K562 (cell line): Measurements from ENCODE around the gene PAFAH1B2. TPM values are rescaled to one million over a fixed set of nuclear protein-coding genes. Genes with fewer than 3 reads are reported as not detected.

Source experiments
- ARHGAP35 ChIP-seq: fragments of 450-650 bp; IDR thresholded peaks from 2 replicates; pipeline ENCODE4 v1.6.1; 2018; ENCODE audit not compliant: partially characterized antibody
- BRCA1 ChIP-seq, 2 experiments: fragments of 450-650 bp in 1 of 2; sonication (generic) in 1 of 2; formaldehyde crosslinking in 1 of 2; IDR thresholded peaks; 2 replicates each; pipeline versions ENCODE4 v1.5.0 to v1.6.1; 2017 to 2020; ENCODE audit warnings: mild to moderate bottlenecking in 1 of 2, missing genetic modification reagents in 1 of 2
- BRF1 ChIP-seq: IDR thresholded peaks from 3 replicates; pipeline ENCODE4 v1.6.1; 2011; ENCODE audit warnings: borderline replicate concordance, mild to moderate bottlenecking; ENCODE audit not compliant: insufficient read length; ENCODE audit errors: extremely low read depth
- ELK1 ChIP-seq: sonication (generic); formaldehyde crosslinking; IDR thresholded peaks from 2 replicates; pipeline ENCODE4 v1.8.1; 2022; ENCODE audit warnings: missing genetic modification reagents
- LCOR ChIP-seq: sonication (generic); formaldehyde crosslinking; IDR thresholded peaks from 2 replicates; pipeline ENCODE4 v1.8.0; 2022; ENCODE audit warnings: mild to moderate bottlenecking, missing genetic modification reagents
- NBN ChIP-seq: fragments of 450-650 bp; IDR thresholded peaks from 2 replicates; pipeline ENCODE4 v1.6.1; 2016; ENCODE audit warnings: low read depth, mild to moderate bottlenecking
- SETDB1 ChIP-seq: IDR thresholded peaks from one replicate; pipeline ENCODE4 v1.6.1; 2012; ENCODE audit warnings: low read length, control low read depth, inconsistent platforms
- STAG1 ChIP-seq: sonication (generic); formaldehyde crosslinking; IDR thresholded peaks from 2 replicates; pipeline ENCODE4 v1.5.0; 2020; ENCODE audit warnings: missing genetic modification reagents, borderline replicate concordance
- ZBTB12 ChIP-seq: fragments of 250-450 bp; sonication (Bioruptor Pico); IDR thresholded peaks from 2 replicates; pipeline ENCODE4 v1.4.0; 2020
- ZNF174 ChIP-seq: fragments of 250-450 bp; sonication (Bioruptor Pico); IDR thresholded peaks from 2 replicates; pipeline ENCODE4 v1.4.0; 2020; ENCODE audit warnings: mild to moderate bottlenecking
- ZNF311 ChIP-seq: fragments of 250-450 bp; sonication (Bioruptor Pico); IDR thresholded peaks from 2 replicates; pipeline ENCODE4 v1.4.0; 2020; ENCODE audit warnings: mild to moderate bottlenecking, moderate library complexity
- ZNF445 ChIP-seq: fragments of 250-450 bp; sonication (Bioruptor Pico); IDR thresholded peaks from 2 replicates; pipeline ENCODE4 v1.4.0; 2020; ENCODE audit warnings: low read depth, mild to moderate bottlenecking, moderate library complexity
- ZNF695 ChIP-seq: fragments of 450-650 bp; formaldehyde crosslinking; IDR thresholded peaks from 2 replicates; pipeline ENCODE4 v1.4.0; 2020; ENCODE audit warnings: mild to moderate bottlenecking, moderate library complexity
- polyA plus RNA-seq, 8 experiments: library from polyadenylated mRNA; depleted of rRNA in 4 of 8; stranded (reverse) in 5 of 8; unstranded in 3 of 8; fragments of >200 nt; fragmentation: Nextera tagmentation in 2 of 8; fragmentation: Illumina TruSeq in 1 of 8; extraction: Ambion mirVana in 2 of 8; extraction: Trizol in 1 of 8; gene quantifications; 2 replicates each; pipeline versions ENCODE4 v1.2.1 to v1.2.3, GENCODE V29; 2011 to 2014; ENCODE audit warnings: inconsistent platforms in 1 of 8, missing spikeins in 1 of 8
- total RNA-seq, 7 experiments: library from RNA; depleted of rRNA in 6 of 7; stranded (reverse); fragments of >200 nt in 6 of 7; fragmentation: Illumina TruSeq in 2 of 7; extraction: Trizol in 2 of 7; gene quantifications; 2 replicates each; pipeline versions ENCODE4 v1.2.1 to v1.2.3, GENCODE V29; 2011 to 2021; ENCODE audit warnings: low replicate concordance in 1 of 7
- TF ChIP-seq, protein P1 (sequence below), 2 experiments: fragments of 450-650 bp; formaldehyde crosslinking in 1 of 2; IDR thresholded peaks; 2 replicates each; pipeline versions ENCODE4 v1.4.0 to v1.6.1; 2014 to 2020; ENCODE audit warnings: mild to moderate bottlenecking in 2 of 2, borderline replicate concordance in 1 of 2, low read depth in 1 of 2
- TF ChIP-seq, protein P2 (sequence below), 2 experiments: fragments of 250-450 bp in 1 of 2; fragments of 450-650 bp in 1 of 2; sonication (Bioruptor Pico) in 1 of 2; IDR thresholded peaks; 2 replicates each; pipeline versions ENCODE4 v1.6.1 to v1.8.0; 2016 to 2021; ENCODE audit warnings: mild to moderate bottlenecking in 2 of 2, moderate library complexity in 2 of 2, missing compliant biosample characterization in 1 of 2, missing genetic modification characterization in 1 of 2

PAFAH1B2 gene
- total and polyA plus RNA-seq, 9 of the 15 experiments (the other 6 are each of a cell fraction or from before 2014, with no cell fraction given), result 27.8 to 94.7 (median 64.9) TPM

GRCh38 chr11:117223741-117224689 lies 79.9 kb downstream of the PAFAH1B2 start (continued):
- TF ChIP-seq BRCA1 (IDR thresholded peaks at IDR 0.05) (no peak), BRCA1 (CRISPR knock-in tag; IDR thresholded peaks at IDR 0.05) (no peak), SETDB1 (no peak), NBN (no peak), BRF1 (no peak), ZNF695 (no peak), ZNF445 (CRISPR knock-in tag) (no peak), LCOR (CRISPR knock-in tag) (no peak), STAG1 (CRISPR knock-in tag) (no peak), ZBTB12 (CRISPR knock-in tag) (no peak), ZNF174 (CRISPR knock-in tag) (no peak), ZNF311 (CRISPR knock-in tag) (no peak), ELK1 (no peak), ARHGAP35 (no peak)
- TF ChIP-seq, protein P1, sequence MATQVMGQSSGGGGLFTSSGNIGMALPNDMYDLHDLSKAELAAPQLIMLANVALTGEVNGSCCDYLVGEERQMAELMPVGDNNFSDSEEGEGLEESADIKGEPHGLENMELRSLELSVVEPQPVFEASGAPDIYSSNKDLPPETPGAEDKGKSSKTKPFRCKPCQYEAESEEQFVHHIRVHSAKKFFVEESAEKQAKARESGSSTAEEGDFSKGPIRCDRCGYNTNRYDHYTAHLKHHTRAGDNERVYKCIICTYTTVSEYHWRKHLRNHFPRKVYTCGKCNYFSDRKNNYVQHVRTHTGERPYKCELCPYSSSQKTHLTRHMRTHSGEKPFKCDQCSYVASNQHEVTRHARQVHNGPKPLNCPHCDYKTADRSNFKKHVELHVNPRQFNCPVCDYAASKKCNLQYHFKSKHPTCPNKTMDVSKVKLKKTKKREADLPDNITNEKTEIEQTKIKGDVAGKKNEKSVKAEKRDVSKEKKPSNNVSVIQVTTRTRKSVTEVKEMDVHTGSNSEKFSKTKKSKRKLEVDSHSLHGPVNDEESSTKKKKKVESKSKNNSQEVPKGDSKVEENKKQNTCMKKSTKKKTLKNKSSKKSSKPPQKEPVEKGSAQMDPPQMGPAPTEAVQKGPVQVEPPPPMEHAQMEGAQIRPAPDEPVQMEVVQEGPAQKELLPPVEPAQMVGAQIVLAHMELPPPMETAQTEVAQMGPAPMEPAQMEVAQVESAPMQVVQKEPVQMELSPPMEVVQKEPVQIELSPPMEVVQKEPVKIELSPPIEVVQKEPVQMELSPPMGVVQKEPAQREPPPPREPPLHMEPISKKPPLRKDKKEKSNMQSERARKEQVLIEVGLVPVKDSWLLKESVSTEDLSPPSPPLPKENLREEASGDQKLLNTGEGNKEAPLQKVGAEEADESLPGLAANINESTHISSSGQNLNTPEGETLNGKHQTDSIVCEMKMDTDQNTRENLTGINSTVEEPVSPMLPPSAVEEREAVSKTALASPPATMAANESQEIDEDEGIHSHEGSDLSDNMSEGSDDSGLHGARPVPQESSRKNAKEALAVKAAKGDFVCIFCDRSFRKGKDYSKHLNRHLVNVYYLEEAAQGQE (IDR thresholded peaks at IDR 0.05; ENCODE audit: borderline replicate concordance), result no peak
- TF ChIP-seq, protein P1 (CRISPR knock-in tag; IDR thresholded peaks at IDR 0.05; ENCODE audit: low read depth), result no peak
- TF ChIP-seq, protein P2, sequence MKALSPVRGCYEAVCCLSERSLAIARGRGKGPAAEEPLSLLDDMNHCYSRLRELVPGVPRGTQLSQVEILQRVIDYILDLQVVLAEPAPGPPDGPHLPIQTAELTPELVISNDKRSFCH (CRISPR knock-in tag; IDR thresholded peaks at IDR 0.05), result no peak
- TF ChIP-seq, protein P2 (tag; IDR thresholded peaks at IDR 0.05), result no peak; the same call in 1 of the 2 replicates
